ENCODE results near the gene MLF2.

DNA sequence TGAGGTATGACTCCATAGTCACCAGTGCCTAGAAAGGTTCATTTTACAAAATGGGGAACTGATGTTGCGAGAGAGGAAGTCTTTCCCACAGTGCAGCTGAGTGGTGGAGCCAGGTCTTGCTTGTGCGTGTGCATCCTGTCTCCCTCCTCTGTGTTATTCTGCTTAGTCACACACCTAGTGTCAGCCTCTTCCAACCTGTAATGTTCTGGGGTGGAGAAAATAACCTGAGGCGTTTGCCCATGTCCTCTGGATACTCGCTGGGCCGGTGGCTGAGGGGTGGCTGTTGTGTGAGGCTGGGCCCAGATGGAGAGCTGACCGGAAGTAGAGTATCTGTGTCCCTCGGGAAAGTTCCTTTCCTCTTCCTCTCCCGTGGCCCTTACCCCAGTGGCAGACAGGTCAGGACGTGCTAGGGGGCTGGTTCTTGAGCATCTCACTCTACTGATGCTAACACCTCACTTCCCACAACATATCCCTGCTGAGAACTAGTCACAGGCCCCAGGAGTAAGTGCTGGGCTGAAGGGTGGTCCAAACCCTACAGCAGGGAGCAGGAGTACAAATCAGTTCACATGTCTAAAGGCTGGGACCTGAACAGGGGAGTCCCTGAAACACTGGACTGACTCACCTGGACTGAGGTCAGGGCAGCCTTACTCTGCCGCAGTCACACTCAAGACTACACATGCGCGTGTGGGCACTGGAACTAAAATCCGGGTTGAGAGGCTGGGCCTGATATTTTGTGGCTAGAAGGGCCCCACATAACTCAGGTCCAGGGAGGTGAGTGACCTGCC, 7.0 kb downstream of the MLF2 start:
- TF ChIP-seq CTCF (IDR thresholded peaks at IDR 0.05; ENCODE audit: low read length) (no peak), EZH2phosphoT487 (IDR thresholded peaks at IDR 0.05; ENCODE audit: low read length) (no peak), EZH2 (optimal IDR thresholded peaks at IDR 0.05; ENCODE audit: low read depth, low read length) (no peak)
